T-helper 2 cell treated with Interferon-gamma antibody and Interleukin-4, amounts not matched to agents 100 ng/mL and 5 ng/mL, for 36 hours (primary cell): ENCODE data around the gene TOMM70. TPM values are rescaled to one million over a fixed set of nuclear protein-coding genes. Genes with fewer than 3 reads are reported as not detected.
"Not testable (repeated sequence)": the region's sequence is repeated elsewhere in the genome, so short reads cannot be mapped to it uniquely, and the experiment has no call there.

ENCODE experiments used
- intact Hi-C: fragments of 100-400 bp; cut with micrococcal nuclease; formaldehyde crosslinking; loops from one replicate; pipeline ENCODE4 v1.15.1; 2023
- total RNA-seq: library from RNA; stranded (reverse); gene quantifications from 2 replicates; pipeline ENCODE4 v1.2.3, GENCODE V29; 2022

Gene TOMM70
- total RNA-seq, 1 donor from 2014 or later = 43.3 TPM

DNA sequence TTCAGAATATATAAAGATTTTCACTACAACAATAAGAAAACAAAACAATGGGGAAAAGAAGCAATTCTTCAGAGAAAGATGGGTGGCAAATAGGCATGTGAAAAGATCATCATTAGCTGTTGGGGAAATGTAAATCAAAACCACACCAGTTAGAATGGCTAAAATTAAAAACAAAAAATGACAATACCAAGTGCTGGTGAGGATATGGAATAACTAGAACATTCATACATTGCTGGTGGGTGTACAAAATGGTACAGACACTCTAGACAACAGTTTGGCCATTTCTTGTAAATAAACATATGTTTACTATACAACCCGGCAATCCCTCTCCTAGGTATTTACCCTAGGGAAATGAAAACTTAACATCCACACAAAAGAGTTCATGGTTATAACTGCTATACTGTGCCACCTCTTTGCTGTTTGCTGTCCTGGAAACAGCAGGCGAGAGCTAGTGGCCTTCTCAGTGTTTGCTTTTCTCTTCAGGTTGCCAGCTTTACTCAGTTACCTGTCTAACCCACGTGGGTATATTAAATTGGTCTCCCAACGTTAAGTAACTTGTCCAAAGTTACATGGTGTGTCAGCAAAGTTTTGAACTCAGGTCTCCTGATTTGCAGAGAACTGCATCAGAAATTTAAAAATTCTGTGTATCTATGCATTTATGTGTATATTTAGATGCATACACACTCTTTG, 70.9 kb downstream of the TOMM70 start:
- intact Hi-C loops = loop anchor here (5.0 kb wide), 1 partner anchor 68 kb away; the partner anchor contains the start of gene TBC1D23

DNA sequence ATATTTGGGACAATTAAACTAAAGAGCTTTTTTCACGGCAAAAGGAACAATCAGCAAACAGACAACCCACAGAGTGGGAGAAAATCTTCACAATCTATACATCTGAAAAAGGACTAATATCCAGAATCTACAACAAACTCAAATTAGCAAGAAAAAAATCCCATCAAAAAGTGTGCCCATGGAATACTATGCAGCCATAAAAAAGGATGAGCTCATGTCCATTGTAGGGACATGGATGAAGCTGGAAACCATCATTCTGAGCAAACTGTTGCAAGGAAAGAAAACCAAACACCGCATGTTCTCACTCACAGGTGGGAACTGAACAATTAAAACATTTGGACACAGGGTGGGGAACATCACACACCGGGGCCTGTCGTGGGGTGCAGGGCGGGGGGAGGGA, 73.5 kb downstream of the TOMM70 start:
- intact Hi-C loops = not testable (repeated sequence)

DNA sequence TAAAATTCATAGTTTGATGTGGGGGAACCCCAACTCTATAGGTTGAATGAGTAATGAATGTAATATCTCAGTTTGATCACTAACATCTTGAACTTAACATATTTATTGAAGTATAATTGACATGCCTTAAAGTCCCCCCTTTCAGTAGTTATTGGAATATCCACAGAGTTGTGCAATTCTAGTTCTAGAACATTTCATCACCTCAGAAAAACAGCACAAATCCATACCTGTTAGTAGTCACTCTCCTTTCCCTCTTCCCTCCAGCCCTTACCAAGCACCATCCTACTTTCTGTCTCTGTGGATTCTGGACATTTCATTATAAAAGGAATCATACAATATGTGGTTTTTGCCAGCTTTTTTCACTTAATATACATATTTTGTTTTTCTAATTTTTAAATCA, 75.1 kb downstream of the TOMM70 start:
- intact Hi-C loops = no loop called here

DNA sequence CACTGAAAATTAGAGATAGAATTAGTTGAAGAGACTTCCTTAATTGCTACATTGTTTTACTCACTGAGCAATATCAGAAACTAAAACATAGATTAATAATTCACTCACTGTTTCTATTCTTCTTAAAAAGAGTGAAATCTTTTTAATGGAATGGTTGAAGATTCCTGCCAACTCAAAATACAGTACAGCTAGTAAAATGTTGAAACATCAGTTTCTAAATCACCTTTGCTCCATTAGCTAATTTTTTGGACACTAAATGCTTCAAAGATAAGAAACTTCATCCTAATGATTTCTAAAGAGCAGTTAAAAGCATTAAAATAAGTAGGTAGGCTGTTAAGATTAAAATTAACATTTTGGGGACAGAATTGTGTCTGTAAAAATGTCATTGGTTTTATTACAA, 76.8 kb downstream of the TOMM70 start:
- intact Hi-C loops = no loop called here

DNA sequence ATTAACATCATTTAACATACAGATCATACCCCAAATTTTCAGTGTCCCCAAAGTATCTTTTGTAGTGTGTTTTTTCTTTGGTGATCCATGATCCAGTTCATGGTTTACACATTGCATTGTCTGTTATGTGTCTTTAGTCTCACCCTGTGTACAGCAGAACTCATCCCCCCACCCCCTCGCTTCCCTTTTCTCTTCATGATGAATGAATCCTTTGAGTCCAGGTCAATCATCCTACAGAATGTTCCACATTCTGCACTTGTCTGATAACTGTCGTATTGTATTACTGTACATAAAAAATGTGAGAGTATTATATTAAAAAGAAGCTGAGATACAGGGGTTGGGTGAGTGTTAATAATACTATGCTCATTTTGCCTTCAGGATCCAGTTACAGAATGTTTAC, 80.9 kb downstream of the TOMM70 start:
- intact Hi-C loops = loop anchor here (10.0 kb wide), 1 partner anchor 145 kb away; no protein-coding TSS in a partner anchor

DNA sequence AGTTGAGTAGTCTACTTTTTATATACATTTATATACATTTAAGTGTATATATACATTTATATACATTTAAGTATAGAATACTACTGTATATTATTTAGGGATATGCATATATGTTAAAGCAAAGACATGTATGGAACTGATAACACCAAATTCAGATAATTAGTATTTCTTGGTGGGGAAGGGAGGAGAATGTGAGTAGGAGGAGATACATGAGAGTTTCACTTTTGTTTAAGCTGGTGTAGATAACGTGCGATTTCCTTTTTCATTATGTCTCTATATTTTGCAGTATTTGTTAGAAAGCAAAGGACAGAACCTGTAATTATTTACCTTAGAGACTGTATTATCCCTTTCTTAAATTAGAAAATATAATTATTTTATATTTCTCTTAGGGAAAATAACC, 83.0 kb downstream of the TOMM70 start:
- intact Hi-C loops = loop anchor here (1.0 to 10.0 kb wide), 5 partner anchors 16 to 479 kb away; partner anchors contain the start of genes LNP1, NIT2 and TOMM70

DNA sequence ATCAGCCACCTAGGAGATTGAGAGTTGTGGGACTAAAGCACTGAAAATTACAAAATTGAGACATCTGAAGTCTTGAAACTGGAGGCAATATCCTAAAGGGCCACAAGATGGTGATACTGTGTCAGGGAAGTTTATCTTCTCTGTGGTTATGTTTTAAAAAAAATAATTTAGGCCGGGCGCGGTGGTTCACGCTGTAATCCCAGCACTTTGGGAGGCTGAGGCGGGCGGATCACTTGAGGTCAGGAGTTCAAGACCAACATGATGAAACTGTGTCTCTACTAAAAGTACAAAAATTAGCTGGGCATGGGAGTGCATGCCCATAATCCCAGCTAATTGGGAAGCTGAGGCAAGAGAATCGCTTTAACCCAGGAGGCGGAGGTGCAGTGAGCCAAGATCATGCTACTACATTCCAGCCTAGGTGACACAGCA, 84.2 kb downstream of the TOMM70 start:
- intact Hi-C loops = loop anchor here (1.0 to 10.0 kb wide), 5 partner anchors 84 to 480 kb away; partner anchors contain the start of genes LNP1 and TOMM70

Other genes with a start within 250 kb of the TOMM70 start
- gene TBC1D23, start 140.1 kb downstream of the TOMM70 start, total RNA-seq = 27.3 and 30.7 TPM in 2 replicates
- 46.4 and 49.6 TPM in 2 replicates for gene NIT2, start 66.3 kb downstream of the TOMM70 start, total RNA-seq
- gene LNP1, start 450 bp upstream of the TOMM70 start, total RNA-seq = 1.4 and 1.8 TPM in 2 replicates
- gene TMEM45A, start 91.5 kb upstream of the TOMM70 start, total RNA-seq = 0.32 and 0.68 TPM in 2 replicates
- not detected in 2 replicates for gene ADGRG7, start 208.5 kb upstream of the TOMM70 start, total RNA-seq